Hepatocyte (in vitro differentiated cells): Measurements from ENCODE around the gene RPTOR. TPM values are rescaled to one million over a fixed set of nuclear protein-coding genes. Genes with fewer than 3 reads are reported as not detected.
A peak's percentile ranks its signal among the peaks of the same experiment; 100 is the strongest.

ENCODE experiments used
- DNase-seq: peaks from one replicate; pipeline ENCODE4 v3.0.0-alpha.2; 2016; ENCODE audit warnings: low spot score
- H2AFZ ChIP-seq: fragments of 200-600 bp; sonication (generic); 2 replicates; pipeline ENCODE4 v1.6.0; 2016; ENCODE audit warnings: antibody characterized with exemption, mild to moderate bottlenecking
- H3K27ac ChIP-seq: fragments of 200-600 bp; sonication (generic); 2 replicates; pipeline ENCODE4 v1.5.1; 2016; ENCODE audit warnings: mild to moderate bottlenecking
- H3K27me3 ChIP-seq: fragments of 200-600 bp; sonication (generic); 2 replicates; pipeline ENCODE4 v1.6.1; 2016
- H3K36me3 ChIP-seq: fragments of 200-600 bp; sonication (generic); replicated peaks from 2 replicates; pipeline ENCODE4 v1.5.1; 2016; ENCODE audit warnings: low read depth; ENCODE audit not compliant: insufficient read depth
- H3K4me1 ChIP-seq: fragments of 200-600 bp; sonication (generic); 2 replicates; pipeline ENCODE4 v1.5.1; 2016; ENCODE audit warnings: mild to moderate bottlenecking, moderate library complexity; ENCODE audit not compliant: insufficient read depth
- H3K4me2 ChIP-seq: fragments of 200-600 bp; sonication (generic); 2 replicates; pipeline ENCODE4 v1.6.0; 2016
- H3K4me3 ChIP-seq: fragments of 200-600 bp; sonication (generic); 2 replicates; pipeline ENCODE4 v1.5.1; 2016; ENCODE audit warnings: mild to moderate bottlenecking
- H3K79me2 ChIP-seq: fragments of 200-600 bp; sonication (generic); 2 replicates; pipeline ENCODE4 v1.6.0; 2017; ENCODE audit warnings: mild to moderate bottlenecking
- H3K9me2 ChIP-seq: fragments of 200-600 bp; sonication (generic); replicated peaks from 2 replicates; pipeline ENCODE4 v1.6.0; 2017; ENCODE audit warnings: mild to moderate bottlenecking; ENCODE audit not compliant: insufficient read depth
- H3K9me3 ChIP-seq: fragments of 200-600 bp; sonication (generic); 2 replicates; pipeline ENCODE4 v1.5.1; 2016; ENCODE audit warnings: low read depth, mild to moderate bottlenecking
- H4K20me1 ChIP-seq: fragments of 200-600 bp; sonication (generic); 2 replicates; pipeline ENCODE4 v1.6.0; 2016; ENCODE audit warnings: mild to moderate bottlenecking; ENCODE audit not compliant: insufficient read depth, poor library complexity, severe bottlenecking
- EZH2 ChIP-seq: fragments of 200-600 bp; sonication (generic); IDR thresholded peaks from 2 replicates; pipeline ENCODE4 v1.6.1; 2016; ENCODE audit warnings: antibody characterized with exemption, mild to moderate bottlenecking, borderline replicate concordance
- EZH2phosphoT487 ChIP-seq: fragments of 200-600 bp; sonication (generic); IDR thresholded peaks from one replicate; pipeline ENCODE4 v1.6.1; 2018; ENCODE audit warnings: antibody characterized with exemption, mild to moderate bottlenecking, low read depth, moderate library complexity; ENCODE audit not compliant: unreplicated experiment, severe bottlenecking
- WGBS: methylation state at CpG from one replicate; pipeline ENCODE4 v1.1.6; 2016; ENCODE audit warnings: low lambda C conversion rate; ENCODE audit errors: missing lambda C conversion rate; 5-methylcytosine and 5-hydroxymethylcytosine counted together
- polyA plus RNA-seq: library from polyadenylated mRNA; unstranded; fragments of >200 nt; fragmentation: Nextera tagmentation; extraction: Ambion mirVana; gene quantifications from 2 replicates; pipeline ENCODE4 v1.2.1, GENCODE V29; 2016
- total RNA-seq: library from RNA; depleted of rRNA; stranded (reverse); fragments of >200 nt; gene quantifications from 2 replicates; pipeline ENCODE4 v1.2.3, GENCODE V29; 2014
- TF ChIP-seq, protein P1 (sequence below): fragments of 200-600 bp; sonication (generic); IDR thresholded peaks from 2 replicates; pipeline ENCODE4 v1.5.1; 2016; ENCODE audit warnings: antibody characterized with exemption, mild to moderate bottlenecking; ENCODE audit not compliant: poor library complexity

The RPTOR gene
- total and polyA plus RNA-seq, 2 experiments from 2014 or later = 14.1 to 20.6 TPM

DNA sequence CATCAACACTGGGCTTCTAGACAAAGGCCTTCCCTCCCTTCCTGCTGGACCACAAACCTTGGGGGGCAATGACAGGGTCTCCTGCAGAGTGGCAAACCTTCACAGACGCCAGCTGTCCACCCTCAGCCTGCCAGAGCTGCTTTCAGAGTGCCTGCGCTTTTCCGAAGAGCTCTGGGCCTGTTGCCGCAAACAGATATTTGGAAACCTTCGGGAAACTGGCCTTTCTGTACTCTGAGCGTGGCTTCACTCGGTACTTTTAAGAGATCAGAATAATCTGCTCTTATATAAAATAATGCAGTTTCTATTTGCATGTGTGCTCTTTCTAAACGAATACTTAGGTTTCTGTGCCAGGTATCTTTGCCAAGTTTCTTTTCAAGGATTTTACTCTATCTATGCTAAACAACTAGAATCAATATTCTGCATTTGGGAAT, 294.9 kb downstream of the RPTOR start:
- DNase-seq = no peak
- Histone ChIP-seq H3K4me1 (peaks cover 11% of the 10 kb centered on the region), H3K27ac (peak overlapping the region; percentile 66), H3K4me2 (no peak overlapping the region), H4K20me1 (no peaks in the 10 kb centered on the region), H3K79me2 (no peaks in the 10 kb centered on the region), H3K27me3 (no peaks in the 10 kb centered on the region), H3K9me2 (no peaks in the 10 kb centered on the region), H2AFZ (no peak overlapping the region), H3K9me3 (no peaks in the 10 kb centered on the region), H3K36me3 (no peaks in the 10 kb centered on the region), H3K4me3 (no peak overlapping the region)
- 85% methylated on average over 8 of the region's 8 CpGs for WGBS
- TF ChIP-seq EZH2 (no peak), EZH2phosphoT487 (no peak)
- TF ChIP-seq, protein P1, sequence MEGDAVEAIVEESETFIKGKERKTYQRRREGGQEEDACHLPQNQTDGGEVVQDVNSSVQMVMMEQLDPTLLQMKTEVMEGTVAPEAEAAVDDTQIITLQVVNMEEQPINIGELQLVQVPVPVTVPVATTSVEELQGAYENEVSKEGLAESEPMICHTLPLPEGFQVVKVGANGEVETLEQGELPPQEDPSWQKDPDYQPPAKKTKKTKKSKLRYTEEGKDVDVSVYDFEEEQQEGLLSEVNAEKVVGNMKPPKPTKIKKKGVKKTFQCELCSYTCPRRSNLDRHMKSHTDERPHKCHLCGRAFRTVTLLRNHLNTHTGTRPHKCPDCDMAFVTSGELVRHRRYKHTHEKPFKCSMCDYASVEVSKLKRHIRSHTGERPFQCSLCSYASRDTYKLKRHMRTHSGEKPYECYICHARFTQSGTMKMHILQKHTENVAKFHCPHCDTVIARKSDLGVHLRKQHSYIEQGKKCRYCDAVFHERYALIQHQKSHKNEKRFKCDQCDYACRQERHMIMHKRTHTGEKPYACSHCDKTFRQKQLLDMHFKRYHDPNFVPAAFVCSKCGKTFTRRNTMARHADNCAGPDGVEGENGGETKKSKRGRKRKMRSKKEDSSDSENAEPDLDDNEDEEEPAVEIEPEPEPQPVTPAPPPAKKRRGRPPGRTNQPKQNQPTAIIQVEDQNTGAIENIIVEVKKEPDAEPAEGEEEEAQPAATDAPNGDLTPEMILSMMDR = no peak

DNA sequence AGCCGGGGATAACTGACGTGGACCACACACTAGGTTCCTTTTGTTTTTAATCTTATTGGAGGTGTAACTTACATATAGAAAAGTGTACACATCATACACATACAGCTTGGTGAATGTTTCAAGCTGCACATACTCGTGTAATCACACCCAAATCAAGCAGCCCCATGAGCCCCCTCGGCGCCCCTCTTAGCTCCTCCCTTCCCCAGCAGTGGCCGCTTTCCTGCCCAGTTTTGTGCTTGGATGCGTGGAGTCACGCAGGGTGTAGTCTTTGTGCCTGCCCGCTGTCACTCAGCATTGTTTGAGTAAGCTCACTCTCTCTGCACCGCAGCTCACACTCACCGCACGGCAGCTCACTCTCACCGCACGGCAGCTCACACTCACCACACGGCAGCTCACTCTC, 295.3 kb downstream of the RPTOR start:
- Histone ChIP-seq H3K4me3 (no peak overlapping the region), H4K20me1 (no peaks in the 10 kb centered on the region), H3K79me2 (no peaks in the 10 kb centered on the region), H3K4me1 (peaks cover 8% of the 10 kb centered on the region), H3K27me3 (no peaks in the 10 kb centered on the region), H3K27ac (peak overlapping the region; percentile 66), H3K9me3 (no peaks in the 10 kb centered on the region), H3K9me2 (no peaks in the 10 kb centered on the region), H3K36me3 (no peaks in the 10 kb centered on the region), H2AFZ (no peak overlapping the region), H3K4me2 (no peak overlapping the region)
- WGBS = 88% methylated on average over 14 of the region's 15 CpGs
- no peak for DNase-seq
- TF ChIP-seq, protein P1 = no peak
- TF ChIP-seq EZH2 = no peak
- TF ChIP-seq EZH2phosphoT487 = no peak

DNA sequence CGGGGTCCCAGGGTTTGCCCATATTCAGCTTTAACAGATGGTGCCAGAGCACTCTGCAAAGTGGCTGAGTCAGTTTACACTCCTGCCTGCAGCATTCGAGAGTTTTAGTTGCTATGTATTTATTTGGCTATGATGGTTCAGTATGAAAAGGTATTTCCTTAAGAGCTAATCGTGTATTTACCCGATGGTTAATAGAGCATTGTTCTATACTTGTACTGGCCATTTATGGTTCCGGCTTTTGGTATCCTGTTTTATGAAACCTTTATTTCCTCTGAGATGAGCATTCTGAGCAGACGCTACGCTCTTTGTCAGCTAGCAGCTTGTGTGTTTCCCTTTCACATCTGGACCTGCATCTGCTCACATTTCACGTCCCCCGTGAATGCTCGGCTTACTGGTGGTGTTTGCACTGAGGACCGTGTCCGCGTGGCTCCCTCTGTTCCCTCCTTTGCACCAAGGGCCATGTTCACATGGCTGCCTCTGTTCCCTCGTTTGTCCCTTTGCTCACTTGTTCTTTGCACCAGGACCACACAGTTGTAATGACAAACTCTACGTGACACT, 297.9 kb downstream of the RPTOR start:
- Histone ChIP-seq H3K27ac (peak overlapping the region; percentile 5), H3K27me3 (no peaks in the 10 kb centered on the region), H3K4me2 (no peak overlapping the region), H3K9me2 (no peaks in the 10 kb centered on the region), H2AFZ (no peak overlapping the region), H3K4me3 (no peak overlapping the region), H3K9me3 (no peaks in the 10 kb centered on the region), H4K20me1 (no peaks in the 10 kb centered on the region), H3K4me1 (peaks cover 3% of the 10 kb centered on the region), H3K36me3 (no peaks in the 10 kb centered on the region), H3K79me2 (no peaks in the 10 kb centered on the region)
- TF ChIP-seq, protein P1 = no peak
- TF ChIP-seq EZH2phosphoT487 (no peak), EZH2 (no peak)
- no peak for DNase-seq
- WGBS = 77% methylated on average over 15 of the region's 15 CpGs

DNA sequence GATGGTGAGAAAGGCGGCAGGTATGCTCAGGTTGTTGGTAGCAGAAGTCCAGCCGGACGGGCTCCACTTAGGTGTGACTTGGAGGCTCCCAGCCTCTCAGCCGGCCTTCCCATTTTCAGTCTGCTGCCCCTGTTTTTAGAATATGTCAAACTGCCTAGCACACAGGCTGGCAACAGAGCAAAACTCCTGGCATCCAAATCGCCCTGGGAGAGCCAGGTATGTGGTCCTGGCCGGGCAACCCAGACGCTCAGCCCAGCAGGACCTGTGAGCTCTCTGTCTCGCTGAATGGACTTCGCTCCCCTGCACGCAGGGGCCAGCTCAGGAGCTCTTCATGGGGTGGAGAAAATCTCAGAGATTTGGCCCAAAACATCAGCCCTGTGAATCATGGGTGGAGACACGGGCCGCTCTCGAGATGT, 299.1 kb downstream of the RPTOR start:
- Histone ChIP-seq H4K20me1 (no peaks in the 10 kb centered on the region), H3K36me3 (no peaks in the 10 kb centered on the region), H2AFZ (no peak overlapping the region), H3K79me2 (no peaks in the 10 kb centered on the region), H3K27me3 (no peaks in the 10 kb centered on the region), H3K27ac (no peak overlapping the region), H3K9me2 (no peaks in the 10 kb centered on the region), H3K9me3 (no peaks in the 10 kb centered on the region), H3K4me2 (no peak overlapping the region), H3K4me3 (no peak overlapping the region), H3K4me1 (no peaks in the 10 kb centered on the region)
- TF ChIP-seq EZH2phosphoT487 (no peak), EZH2 (no peak)
- TF ChIP-seq, protein P1 = no peak
- 87% methylated on average over 13 of the region's 13 CpGs for WGBS
- DNase-seq = no peak
